ENCODE data around the gene ANXA6.

DNA sequence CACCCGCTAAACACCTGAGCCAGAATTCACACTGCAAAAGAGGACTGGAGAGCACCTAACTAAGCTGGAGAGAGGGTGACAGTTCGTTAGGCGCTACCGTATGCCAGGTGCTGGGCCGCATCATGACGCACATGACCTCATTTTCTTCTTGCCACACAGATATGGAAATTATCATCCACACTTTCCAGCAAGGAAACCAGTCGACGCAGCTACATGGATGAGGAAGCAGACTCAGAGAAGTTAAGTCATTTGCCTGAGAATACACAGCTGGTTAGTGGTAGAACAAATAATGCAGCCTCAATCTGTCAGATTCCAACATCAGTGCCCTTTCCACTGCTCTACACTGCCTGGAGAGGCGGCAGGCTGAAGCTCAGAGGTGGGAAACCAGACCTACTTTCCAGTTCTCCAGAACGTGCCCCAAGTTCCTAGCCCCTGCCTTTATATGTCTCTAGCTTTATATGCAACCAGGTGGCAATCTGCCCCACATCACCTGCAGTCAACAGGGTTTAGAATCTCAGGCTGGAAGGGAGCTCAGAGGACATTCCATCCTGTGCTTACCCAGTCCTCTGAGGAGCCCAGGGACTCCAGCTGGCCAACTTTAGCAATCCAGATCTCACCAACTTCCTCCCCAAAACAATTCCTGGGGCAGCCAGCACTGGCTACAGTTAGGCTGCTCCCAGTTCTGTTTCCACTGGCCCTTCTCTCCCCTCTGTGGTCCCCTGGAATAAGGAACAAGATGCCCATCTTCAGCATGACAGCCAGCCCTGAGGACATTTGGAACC lies 85.5 kb downstream of the ANXA6 start:
- TF ChIP-seq ARNTL (CRISPR knock-in tag; IDR thresholded peaks at IDR 0.05; ENCODE audit: borderline replicate concordance, low read depth) = no peak
- TF ChIP-seq TCF4 (CRISPR knock-in tag; IDR thresholded peaks at IDR 0.05; ENCODE audit: borderline replicate concordance) = no peak
- TF ChIP-seq RARB (CRISPR knock-in tag; IDR thresholded peaks at IDR 0.05) = no peak
- TF ChIP-seq, protein P1, sequence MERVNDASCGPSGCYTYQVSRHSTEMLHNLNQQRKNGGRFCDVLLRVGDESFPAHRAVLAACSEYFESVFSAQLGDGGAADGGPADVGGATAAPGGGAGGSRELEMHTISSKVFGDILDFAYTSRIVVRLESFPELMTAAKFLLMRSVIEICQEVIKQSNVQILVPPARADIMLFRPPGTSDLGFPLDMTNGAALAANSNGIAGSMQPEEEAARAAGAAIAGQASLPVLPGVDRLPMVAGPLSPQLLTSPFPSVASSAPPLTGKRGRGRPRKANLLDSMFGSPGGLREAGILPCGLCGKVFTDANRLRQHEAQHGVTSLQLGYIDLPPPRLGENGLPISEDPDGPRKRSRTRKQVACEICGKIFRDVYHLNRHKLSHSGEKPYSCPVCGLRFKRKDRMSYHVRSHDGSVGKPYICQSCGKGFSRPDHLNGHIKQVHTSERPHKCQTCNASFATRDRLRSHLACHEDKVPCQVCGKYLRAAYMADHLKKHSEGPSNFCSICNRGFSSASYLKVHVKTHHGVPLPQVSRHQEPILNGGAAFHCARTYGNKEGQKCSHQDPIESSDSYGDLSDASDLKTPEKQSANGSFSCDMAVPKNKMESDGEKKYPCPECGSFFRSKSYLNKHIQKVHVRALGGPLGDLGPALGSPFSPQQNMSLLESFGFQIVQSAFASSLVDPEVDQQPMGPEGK (CRISPR knock-in tag; IDR thresholded peaks at IDR 0.05; ENCODE audit: borderline replicate concordance) = no peak
- TF ChIP-seq BACH2 (CRISPR knock-in tag; IDR thresholded peaks at IDR 0.05; ENCODE audit: borderline replicate concordance) = no peak
- no peak for TF ChIP-seq ISL1 (CRISPR knock-in tag; IDR thresholded peaks at IDR 0.05)
- TF ChIP-seq POU6F1 (CRISPR knock-in tag; IDR thresholded peaks at IDR 0.05; ENCODE audit: borderline replicate concordance, low read depth) = no peak
- TF ChIP-seq ZNF565 (CRISPR knock-in tag; conservative IDR thresholded peaks at IDR 0.05; ENCODE audit: low read depth) = no peak
- no peak for TF ChIP-seq ZFP3 (CRISPR knock-in tag; IDR thresholded peaks at IDR 0.05)

All from SK-N-SH treated with all-trans-retinoic acid at 6 μM for 48 hours (cell line).